Aorta (tissue), 5 donors: ENCODE measurements around the gene LRRC8E. TPM values are rescaled to one million over a fixed set of nuclear protein-coding genes. Genes with fewer than 3 reads are reported as not detected.

Experiments used
- ATAC-seq: fragments of 200-7000 bp; cut with Tn5 transposase; one replicate; pipeline ENCODE4 v1.9.1; 2022; ENCODE audit warnings: moderate library complexity; ENCODE audit not compliant: low FRiP score
- DNase-seq, 2 donors: peaks; one replicate each; pipeline ENCODE4 v3.0.0-alpha.2; 2020
- H3K27ac ChIP-seq, 2 donors: one replicate each; pipeline ENCODE4 v1.5.1; 2013; ENCODE audit warnings: low read length in 2 of 2, mild to moderate bottlenecking in 2 of 2, moderate library complexity in 2 of 2, control low read depth in 1 of 2, inconsistent platforms in 1 of 2, low read depth in 1 of 2
- H3K27me3 ChIP-seq, 2 donors: one replicate each; pipeline ENCODE4 v1.6.1; 2013; ENCODE audit warnings: control low read depth in 1 of 2, low read length in 1 of 2, mild to moderate bottlenecking in 1 of 2, moderate library complexity in 1 of 2; ENCODE audit not compliant: insufficient read depth in 2 of 2, control insufficient read depth in 1 of 2
- H3K36me3 ChIP-seq, 2 donors: one replicate each; pipeline ENCODE4 v1.6.1; 2013; ENCODE audit warnings: control low read depth in 1 of 2, low read length in 1 of 2, mild to moderate bottlenecking in 1 of 2; ENCODE audit not compliant: insufficient read depth in 2 of 2, control insufficient read depth in 1 of 2
- H3K4me1 ChIP-seq, 2 donors: one replicate each; pipeline ENCODE4 v1.6.1; 2013; ENCODE audit warnings: low read length in 2 of 2, control low read depth in 1 of 2, mild to moderate bottlenecking in 1 of 2, moderate library complexity in 1 of 2; ENCODE audit not compliant: insufficient read depth in 2 of 2, control insufficient read depth in 1 of 2
- H3K4me3 ChIP-seq, 2 donors: one replicate each; pipeline ENCODE4 v1.5.1; 2013; ENCODE audit warnings: low read length in 2 of 2, control low read depth in 1 of 2, mild to moderate bottlenecking in 1 of 2
- H3K9me3 ChIP-seq: one replicate; pipeline ENCODE4 v1.6.1; 2013; ENCODE audit warnings: mild to moderate bottlenecking, low read length; ENCODE audit not compliant: control insufficient read depth
- WGBS, 2 donors: extraction: QIAGEN DNeasy Blood & Tissue Kit; methylation state at CpG; one replicate each; pipeline ENCODE4 v1.1.7; 2013; 5-methylcytosine and 5-hydroxymethylcytosine counted together
- intact Hi-C, 2 donors: fragments of 100-400 bp; cut with DNase I; formaldehyde crosslinking; loops; one replicate each; pipeline versions ENCODE4 v1.14.2 to v1.15.0; 2022
- polyA plus RNA-seq, 2 donors: library from polyadenylated mRNA; stranded (reverse); fragments of 200-250 nt; gene quantifications; one replicate each; pipeline ENCODE4 v1.2.3, GENCODE V29; 2013
- total RNA-seq, 2 donors: library from RNA; stranded (reverse); fragmentation: NEBNext Ultra II Directional; extraction: Animal tissue kit (Norgen Biotek cat#: 25700); gene quantifications; one replicate each; pipeline ENCODE4 v1.2.1, GENCODE V29; 2021
- donor health status: healthy with polysubstance abuse.
- donor health status: Bipolar disorder and iron deficiency.
- donor health status: DM: no; HTN: no; CAD: no.
- donor health status: DM: no; HTN: no; CAD: no.
- donor health status: DM: yes; HTN: yes; CAD: no.

The LRRC8E gene
- total and polyA plus RNA-seq, 4 donors = 0.60 TPM; not detected in 3

DNA sequence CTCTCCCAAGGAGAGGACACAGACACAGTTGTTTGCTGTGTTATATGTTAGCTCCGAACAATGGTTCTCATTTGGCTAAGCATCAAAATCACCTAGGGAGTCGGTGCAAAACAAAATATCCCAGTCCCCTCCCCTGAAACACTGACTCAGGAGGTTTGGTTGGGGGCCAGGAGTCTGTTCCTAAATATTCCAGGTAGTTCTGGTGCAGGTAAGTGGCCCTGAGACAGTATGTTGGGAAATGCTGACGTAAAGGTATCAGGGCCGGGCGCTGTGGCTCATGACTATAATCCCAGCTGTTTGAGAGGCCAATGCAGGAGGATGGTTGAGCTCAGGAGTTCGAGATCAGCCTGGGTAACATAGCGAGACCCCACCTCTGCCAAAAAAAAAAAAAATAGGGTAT lies 13.0 kb downstream of the LRRC8E start:
- Histone ChIP-seq H3K4me1 (no peaks in the 10 kb centered on the region), H3K9me3 (no peaks in the 10 kb centered on the region), H3K27me3 (no peaks in the 10 kb centered on the region), H3K27ac (no peak overlapping the region), H3K36me3 (no peaks in the 10 kb centered on the region), H3K4me3 (no peak overlapping the region)
- ATAC-seq (no peak), DNase-seq (no peak)
- intact Hi-C loops = no loop called here
- WGBS, 2 donors = 91 to 92% methylated on average over 7 of the region's 7 CpGs

GRCh38 chr19:7902796-7903243 lies 14.5 kb downstream of the LRRC8E start:
- DNase-seq (no peak), ATAC-seq (no peak)
- intact Hi-C loops = loop anchor here in 1 of 2 donors (1.0 kb wide), 2 partner anchors 17 to 73 kb away; partner anchors contain the start of genes EVI5L and SNAPC2
- H3K27ac ChIP-seq = peak overlapping the region in 1 of 2 donors; percentile 23
- no peaks in the 10 kb centered on the region for H3K36me3 ChIP-seq
- WGBS, 2 donors = 13 to 20% methylated on average over 18 to 20 of the region's 20 CpGs
- no peak overlapping the region for H3K4me3 ChIP-seq
- no peaks in the 10 kb centered on the region for H3K4me1 ChIP-seq
- H3K9me3 ChIP-seq = no peaks in the 10 kb centered on the region
- H3K27me3 ChIP-seq = no peaks in the 10 kb centered on the region

- WGBS, 2 donors = 0 to 1% methylated on average over 80 to 89 of the region's 89 CpGs
- intact Hi-C loops = loop anchor here in 1 of 2 donors (1.0 kb wide), 2 partner anchors 17 to 73 kb away; partner anchors contain the start of genes EVI5L and SNAPC2
Observed at GRCh38 chr19:7903244-7904073, 15.1 kb downstream of the LRRC8E start, which contains the start of gene MAP2K7. Gene MAP2K7 (plus strand): TSS chr19:7903877. CDS start chr19:7903945, 68 bp downstream.

GRCh38 chr19:7904074-7905020 lies 16.0 kb downstream of the LRRC8E start:
- WGBS, 2 donors = 10 to 17% methylated on average over 38 to 68 of the region's 68 CpGs

More at GRCh38 chr19:7903244-7904073, 15.1 kb downstream of the LRRC8E start, which contains the start of gene MAP2K7:
- Histone ChIP-seq H3K4me3 (peak within 1 kb of the TSS; percentile 5 to 69), H3K36me3 (no peaks in the 10 kb centered on the region), H3K9me3 (no peaks in the 10 kb centered on the region), H3K4me1 (no peaks in the 10 kb centered on the region), H3K27me3 (no peaks in the 10 kb centered on the region), H3K27ac (peak within 1 kb of the TSS in 1 of 2 donors; percentile 23)
- peak; percentile 96 for ATAC-seq
- peak; percentile 100 for DNase-seq

DNA sequence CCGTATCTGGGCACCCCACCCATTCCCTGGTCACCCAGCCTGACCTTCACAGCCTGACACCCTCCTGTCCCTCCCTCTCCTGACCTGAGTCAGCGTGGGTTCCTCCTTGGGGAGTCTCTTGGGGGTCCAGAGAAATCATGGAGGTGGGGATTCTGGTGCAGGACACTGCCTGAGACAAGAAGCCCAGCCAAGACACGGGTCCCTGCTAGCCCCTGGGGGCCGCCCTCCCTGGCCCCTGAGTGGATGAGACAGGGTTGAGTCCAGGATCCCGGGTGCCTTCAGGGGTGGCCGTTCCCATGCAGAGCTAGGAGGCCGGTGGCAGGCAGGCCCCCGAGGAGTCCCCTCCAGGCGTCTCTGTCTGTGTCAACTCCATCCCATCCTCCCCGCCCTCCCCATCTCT lies 17.0 kb downstream of the LRRC8E start:
- peak in 1 of 2 donors; percentile 50 for DNase-seq
- no peak for ATAC-seq
- Histone ChIP-seq H3K4me1 (no peaks in the 10 kb centered on the region), H3K27ac (no peak overlapping the region), H3K9me3 (no peaks in the 10 kb centered on the region), H3K4me3 (no peak overlapping the region), H3K36me3 (peaks cover 0 to 1% of the 10 kb centered on the region in 2 donors), H3K27me3 (no peaks in the 10 kb centered on the region)
- WGBS, 2 donors = 70 to 71% methylated on average over 10 of the region's 10 CpGs
- intact Hi-C loops = no loop called here

More at GRCh38 chr19:7904074-7905020, 16.0 kb downstream of the LRRC8E start:
- H3K9me3 ChIP-seq = no peaks in the 10 kb centered on the region
- no peaks in the 10 kb centered on the region for H3K4me1 ChIP-seq
- no peaks in the 10 kb centered on the region for H3K27me3 ChIP-seq
- no peaks in the 10 kb centered on the region for H3K36me3 ChIP-seq
- intact Hi-C loops = no loop called here
- H3K4me3 ChIP-seq = peak overlapping the region; percentile 5 to 69
- no peak overlapping the region for H3K27ac ChIP-seq
- ATAC-seq = peak; percentile 25
- peak in 1 of 2 donors; percentile 88 for DNase-seq

DNA sequence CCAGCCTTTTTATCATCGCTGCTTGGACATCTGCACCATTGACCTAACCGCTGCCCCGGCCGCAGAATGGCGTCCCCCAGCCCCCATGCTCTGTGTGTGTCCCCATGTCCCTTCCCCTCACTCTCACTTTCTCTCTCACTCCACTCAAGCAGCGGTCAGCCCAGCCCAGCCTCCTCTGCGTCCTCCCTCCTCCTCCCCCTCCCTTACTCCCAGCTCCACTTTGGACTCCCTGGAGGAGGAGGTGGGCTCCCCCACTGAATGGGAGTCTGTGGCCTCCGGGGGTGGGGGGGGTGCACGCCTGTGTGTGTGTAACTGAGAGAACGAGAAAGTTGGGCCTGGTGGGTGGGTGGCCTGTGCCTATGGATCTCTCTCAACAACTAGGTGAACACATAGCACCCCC lies 17.5 kb downstream of the LRRC8E start:
- no peak overlapping the region for H3K27ac ChIP-seq
- no peaks in the 10 kb centered on the region for H3K27me3 ChIP-seq
- ATAC-seq (no peak), DNase-seq (peak in 1 of 2 donors; percentile 47)
- whole genome bisulfite sequencing, 2 donors = 88 to 94% methylated on average over 9 to 10 of the region's 10 CpGs
- intact Hi-C loops = no loop called here
- no peaks in the 10 kb centered on the region for H3K4me1 ChIP-seq
- no peak overlapping the region for H3K4me3 ChIP-seq
- H3K36me3 ChIP-seq = peaks cover 0 to 7% of the 10 kb centered on the region in 2 donors
- no peaks in the 10 kb centered on the region for H3K9me3 ChIP-seq

GRCh38 chr19:7907122-7907521 lies 18.8 kb downstream of the LRRC8E start:
- no peak overlapping the region for H3K4me3 ChIP-seq
- no peaks in the 10 kb centered on the region for H3K9me3 ChIP-seq
- intact Hi-C loops = no loop called here
- no peak for ATAC-seq
- H3K27me3 ChIP-seq = no peaks in the 10 kb centered on the region
- no peak for DNase-seq
- no peaks in the 10 kb centered on the region for H3K4me1 ChIP-seq
- no peak overlapping the region for H3K27ac ChIP-seq
- peaks cover 0 to 12% of the 10 kb centered on the region in 2 donors for H3K36me3 ChIP-seq
- 88 to 89% methylated on average over 19 of the region's 19 CpGs for WGBS, 2 donors

GRCh38 chr19:7907544-7907943 lies 19.2 kb downstream of the LRRC8E start:
- no peak overlapping the region for H3K27ac ChIP-seq
- DNase-seq = no peak
- no peaks in the 10 kb centered on the region for H3K27me3 ChIP-seq
- no peaks in the 10 kb centered on the region for H3K9me3 ChIP-seq
- no peaks in the 10 kb centered on the region for H3K4me1 ChIP-seq
- H3K4me3 ChIP-seq = no peak overlapping the region
- ATAC-seq = no peak
- intact Hi-C loops = no loop called here
- peaks cover 0 to 12% of the 10 kb centered on the region in 2 donors for H3K36me3 ChIP-seq
- 91 to 92% methylated on average over 11 of the region's 11 CpGs for WGBS, 2 donors
